HL-60/S4 treated with retinoic acid at 250 ng/mL for 4 days and 3 days (cell line): ENCODE measurements around the gene PLCB2.

Experiments
- in situ Hi-C: fragments of 300-500 bp; cut with MboI; formaldehyde crosslinking; loops from 2 replicates; pipeline ENCODE4 v1.7.0; 2022; ENCODE audit warnings: low sequenced_read_pairs

Gene PLCB2

DNA sequence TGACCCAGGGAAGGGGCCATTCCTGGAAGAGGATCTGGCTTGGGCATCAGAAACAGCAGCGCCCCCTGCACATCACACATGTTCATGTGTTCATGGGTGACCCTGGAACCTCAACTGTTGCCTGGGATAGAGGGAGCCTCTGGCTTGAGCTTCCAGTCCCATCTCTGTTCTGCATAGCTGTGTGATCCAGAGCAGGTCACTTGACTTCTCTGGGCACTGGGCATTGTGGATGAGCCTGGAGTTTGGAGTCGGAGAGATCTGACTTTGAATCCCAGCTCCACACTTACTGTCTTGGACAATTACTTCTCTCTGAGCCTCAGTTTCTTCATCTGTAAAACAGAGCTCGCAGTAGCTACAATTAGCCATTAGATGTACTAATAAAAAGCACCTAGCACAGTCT, 53.3 kb downstream of the PLCB2 start:
- in situ Hi-C loops: no loop called here

DNA sequence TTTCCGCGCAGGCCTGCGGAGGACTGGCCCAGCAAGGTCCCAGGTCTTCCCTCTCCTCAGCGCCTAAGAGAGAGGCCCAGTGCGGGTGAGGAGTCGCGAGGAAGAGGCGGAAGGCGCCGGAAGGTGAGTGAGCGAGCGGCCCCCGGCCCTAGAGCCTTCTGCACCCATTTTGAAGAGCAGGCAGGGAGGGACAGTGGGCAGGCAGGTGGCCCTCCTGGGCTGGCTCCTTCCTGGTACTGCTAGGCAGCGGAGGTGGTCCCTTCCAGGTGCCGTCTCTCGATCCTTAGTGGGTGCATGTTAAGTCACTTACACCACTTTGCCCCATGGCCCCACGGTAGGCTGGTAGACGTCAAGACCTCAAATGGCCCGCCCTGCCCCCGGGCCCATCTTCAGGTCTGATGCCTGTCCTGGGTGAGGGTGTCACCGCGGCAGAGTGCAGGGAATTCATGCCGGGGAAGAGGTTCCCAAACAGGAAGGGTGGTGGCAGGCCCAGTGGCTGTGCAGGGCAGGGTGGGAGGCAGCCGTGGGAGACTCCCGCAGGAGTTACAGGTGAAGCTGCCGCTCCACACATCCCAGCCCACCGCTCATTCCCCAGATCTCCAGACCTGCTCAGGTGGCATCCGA, 54.5 kb downstream of the PLCB2 start:
- in situ Hi-C loops: no loop called here

DNA sequence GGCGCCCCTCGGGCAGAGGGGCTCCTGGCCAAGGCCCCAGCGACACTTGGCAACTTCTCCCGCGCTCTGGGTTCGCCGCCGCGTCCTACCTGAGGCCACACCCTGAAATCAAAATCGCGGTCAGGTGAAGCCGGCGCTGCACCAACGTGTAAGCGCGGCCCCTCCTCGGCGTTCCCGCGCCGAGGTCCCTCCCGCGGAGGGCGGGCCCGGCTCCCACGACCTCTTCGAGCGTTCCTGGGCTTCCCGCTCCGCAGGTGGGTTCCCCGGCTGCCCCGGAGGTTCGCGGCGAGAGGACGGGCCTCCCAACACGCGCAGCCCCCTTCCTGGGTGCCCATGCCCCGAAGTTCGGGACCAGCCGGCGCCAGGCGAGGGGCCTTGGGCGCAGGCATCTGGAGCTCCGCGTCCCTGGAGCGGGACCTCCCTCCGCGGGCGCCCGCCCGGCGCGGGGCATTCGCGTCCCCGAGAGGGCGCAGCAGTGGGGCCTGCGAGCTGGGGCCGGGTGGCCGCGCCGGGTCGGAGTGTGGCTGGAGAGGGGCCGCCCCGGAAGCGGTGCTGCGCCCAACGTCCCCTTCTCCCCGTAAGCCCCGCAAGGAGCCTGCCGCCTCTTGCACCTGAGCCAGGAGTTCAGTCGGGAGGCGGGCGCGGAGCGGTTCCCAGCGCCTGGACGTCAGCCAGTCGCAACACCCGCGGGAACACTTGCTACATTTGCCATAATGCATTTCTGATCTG, 55.1 kb downstream of the PLCB2 start:
- in situ Hi-C loops: no loop called here

DNA sequence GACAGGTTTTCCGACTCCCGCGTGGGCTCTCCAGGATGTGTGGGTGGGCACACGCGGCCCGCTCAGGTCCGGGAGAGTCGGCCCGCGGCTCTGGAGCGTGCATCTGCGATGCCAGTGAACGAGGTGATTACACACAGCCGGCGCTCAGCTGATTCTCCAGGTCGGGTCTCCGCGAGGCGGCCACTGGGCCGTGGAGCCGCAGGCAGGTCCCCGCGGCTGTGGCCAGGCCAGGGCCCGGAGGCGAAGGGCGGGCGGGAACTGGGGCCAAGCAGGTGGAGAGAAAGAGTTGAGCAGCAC, 55.6 kb downstream of the PLCB2 start:
- in situ Hi-C loops: no loop called here

DNA sequence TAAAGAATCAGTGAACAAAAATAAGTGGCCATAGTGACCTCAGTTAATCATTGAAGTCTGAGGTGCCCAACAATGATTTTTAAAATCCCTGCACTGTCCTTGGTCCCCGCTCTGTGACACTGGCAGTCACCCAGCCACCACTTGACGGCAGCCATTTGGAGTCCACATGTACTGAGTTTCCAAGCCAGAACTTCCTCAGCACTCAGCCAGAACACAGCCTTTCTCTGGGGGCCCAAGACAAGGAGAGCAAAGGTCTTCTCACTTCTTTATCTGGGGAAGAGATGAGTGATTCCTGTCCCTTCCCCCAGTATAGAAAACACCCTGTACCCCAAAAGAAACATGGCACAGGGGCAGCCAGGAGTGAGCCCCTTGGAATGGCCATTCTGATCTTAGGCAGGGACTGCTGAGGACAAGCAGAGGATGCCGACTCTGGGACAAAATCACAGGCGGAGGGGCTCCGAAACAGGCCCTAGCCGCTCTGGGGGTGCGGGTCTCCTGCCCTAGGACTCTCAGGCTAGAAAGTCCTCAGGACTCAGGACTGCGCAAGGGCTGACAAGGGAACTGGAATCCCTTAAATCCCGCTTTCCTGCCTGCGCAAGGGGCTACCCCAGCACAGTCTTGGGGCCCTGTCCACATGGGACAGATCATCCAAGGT, 56.1 kb downstream of the PLCB2 start:
- in situ Hi-C loops: no loop called here

DNA sequence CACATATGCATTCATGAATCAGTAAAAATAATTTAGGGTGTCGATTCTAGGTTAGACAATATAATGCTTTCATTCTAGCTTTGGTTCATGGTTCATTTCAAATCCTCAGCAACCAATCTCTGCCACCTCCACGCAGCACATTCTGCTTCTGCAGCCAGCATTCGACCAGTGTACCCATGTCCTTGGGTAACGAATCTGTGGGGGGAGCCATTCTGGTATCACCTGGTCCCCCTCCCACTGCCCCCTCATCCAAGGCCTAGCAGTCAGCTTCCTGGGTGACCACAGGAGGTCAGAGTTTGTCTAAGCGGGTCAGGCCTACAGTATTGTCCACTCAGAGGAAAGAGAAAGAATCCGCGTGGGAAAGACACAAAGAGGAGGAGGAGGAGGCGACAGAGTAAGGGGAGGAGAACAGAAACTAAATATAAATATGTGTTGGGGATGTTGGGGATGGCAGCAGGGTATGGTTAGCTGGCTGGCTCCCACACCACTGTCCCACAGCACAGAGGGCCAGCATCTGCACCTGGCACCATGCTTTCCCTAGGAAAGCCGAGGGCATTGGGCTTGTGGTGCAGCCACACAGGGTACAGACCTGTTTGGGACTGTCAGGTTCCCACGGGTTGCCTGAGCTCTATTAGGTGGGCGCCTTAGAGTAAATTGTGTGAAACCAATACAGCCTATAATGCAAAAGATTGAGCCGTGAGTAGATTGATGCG, 56.8 kb downstream of the PLCB2 start:
- in situ Hi-C loops: no loop called here

DNA sequence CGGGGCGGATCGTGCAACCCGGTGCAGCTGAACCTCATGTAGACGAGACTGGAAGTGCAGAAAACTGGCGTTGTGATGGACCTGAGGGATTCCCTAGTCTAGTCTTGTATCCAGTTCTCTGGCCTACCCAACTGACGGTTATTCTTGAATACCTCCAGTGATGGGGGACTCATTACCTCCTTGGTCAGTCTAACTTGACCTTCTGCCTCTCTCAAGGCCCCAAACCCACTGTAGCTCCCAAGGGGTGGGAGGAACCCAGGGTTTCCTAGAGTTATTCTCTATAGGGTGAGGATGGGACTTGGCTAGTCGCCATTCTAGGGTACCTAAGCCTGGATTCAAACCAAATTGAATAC, 57.5 kb downstream of the PLCB2 start:
- in situ Hi-C loops: no loop called here

DNA sequence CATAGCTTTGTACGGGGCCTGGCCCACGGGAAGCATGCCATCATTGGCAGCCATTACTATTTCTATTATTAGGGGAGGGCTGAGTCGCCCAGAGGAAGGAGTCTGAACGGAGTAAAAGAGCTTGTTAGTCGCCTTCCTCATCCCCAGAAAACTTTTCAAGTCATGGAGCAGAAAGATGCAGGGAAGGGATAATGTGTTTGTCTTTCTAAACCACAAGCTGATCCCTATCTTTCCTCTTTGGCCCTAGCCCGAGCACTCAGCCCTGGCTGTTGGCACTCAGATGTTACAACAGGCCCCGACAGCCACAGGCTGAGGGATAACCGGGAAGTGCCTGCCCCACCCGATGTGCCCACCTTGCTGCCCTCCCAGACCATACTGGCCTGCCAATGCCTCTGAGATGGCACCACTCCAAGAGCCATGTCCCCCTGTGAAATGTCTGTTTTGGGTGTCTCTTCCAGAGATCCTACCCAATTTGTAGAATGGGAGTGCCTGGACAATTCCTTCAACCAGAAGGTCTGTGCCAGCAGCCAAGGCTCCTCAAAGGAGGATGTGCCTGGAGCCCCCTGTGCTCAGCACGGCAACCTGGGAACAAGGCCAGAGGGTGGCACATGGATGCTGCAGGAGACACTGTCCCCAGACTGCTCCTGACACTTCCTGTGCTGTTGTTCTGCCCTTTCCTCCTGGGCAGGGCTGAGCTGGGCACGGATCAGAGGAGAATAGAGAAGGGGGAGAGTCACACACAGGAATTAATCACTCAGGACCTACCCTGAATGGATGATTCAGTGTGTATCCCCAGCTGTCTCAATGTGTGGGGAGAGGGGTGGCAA, 58.0 kb downstream of the PLCB2 start:
- in situ Hi-C loops: no loop called here

DNA sequence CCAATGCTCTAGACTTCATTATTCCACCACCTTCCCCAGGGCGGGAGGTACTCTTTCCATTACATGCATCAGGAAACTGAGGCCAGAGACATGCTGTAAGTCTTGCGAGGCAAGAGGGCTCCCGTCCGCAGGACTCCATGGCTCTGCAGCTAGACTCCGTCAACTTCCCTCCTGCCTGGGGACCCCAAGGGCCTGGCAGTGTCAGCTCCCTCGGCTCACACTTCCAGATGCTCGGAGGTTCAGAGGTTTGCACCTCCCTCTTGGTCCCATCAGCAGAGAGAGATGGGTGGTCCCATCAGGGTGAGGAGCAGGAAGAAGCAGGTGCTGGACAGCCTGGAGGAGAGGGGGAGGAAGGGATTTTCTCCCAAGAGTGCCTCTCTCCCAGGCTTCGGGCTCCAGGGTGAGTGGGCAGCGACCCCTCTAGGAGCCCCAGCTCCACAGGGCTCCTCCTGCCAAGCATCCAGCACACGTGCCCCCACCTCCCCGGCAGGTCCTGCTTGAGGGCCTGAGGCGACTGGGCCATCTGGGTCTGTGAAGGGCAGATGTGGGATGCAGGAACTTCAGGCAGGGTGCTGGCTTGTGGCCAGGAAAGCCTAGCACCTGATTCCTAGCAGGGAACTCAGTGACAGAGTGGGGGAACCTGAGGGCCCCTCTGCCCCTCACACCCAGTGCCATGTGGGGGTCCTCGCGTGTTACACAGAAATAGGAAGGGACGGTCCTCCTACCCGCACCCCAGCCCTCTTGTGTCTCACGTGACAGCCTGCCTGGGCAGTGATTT, 59.5 kb downstream of the PLCB2 start:
- in situ Hi-C loops: no loop called here

DNA sequence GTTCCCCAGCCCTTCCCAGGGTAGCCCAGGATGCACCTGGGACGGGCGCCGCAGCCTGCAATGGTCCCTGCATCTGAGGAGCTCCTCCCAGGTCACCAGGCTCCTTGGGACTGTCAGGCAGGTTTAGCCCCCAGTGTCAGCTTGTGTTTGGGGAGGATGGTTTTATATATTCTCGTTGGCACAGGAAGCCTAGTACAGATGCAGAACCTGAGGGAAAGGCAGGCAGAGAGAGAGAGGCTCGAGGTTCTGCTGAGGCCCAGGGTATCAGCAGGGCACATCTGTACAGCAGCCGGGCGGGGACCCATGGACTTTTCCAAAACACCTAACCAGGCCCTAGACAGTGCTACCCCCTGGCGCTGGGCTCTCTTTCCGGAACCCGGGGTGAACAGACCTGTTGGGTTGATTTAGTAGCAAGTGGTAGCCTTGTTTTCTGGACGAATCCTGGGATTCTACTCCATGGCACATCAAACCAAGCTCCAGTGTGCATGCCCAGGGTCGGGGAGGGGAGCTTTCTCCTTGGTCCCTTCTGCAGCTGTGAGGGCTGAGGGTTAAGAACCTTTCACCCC, 60.2 kb downstream of the PLCB2 start:
- in situ Hi-C loops: no loop called here

DNA sequence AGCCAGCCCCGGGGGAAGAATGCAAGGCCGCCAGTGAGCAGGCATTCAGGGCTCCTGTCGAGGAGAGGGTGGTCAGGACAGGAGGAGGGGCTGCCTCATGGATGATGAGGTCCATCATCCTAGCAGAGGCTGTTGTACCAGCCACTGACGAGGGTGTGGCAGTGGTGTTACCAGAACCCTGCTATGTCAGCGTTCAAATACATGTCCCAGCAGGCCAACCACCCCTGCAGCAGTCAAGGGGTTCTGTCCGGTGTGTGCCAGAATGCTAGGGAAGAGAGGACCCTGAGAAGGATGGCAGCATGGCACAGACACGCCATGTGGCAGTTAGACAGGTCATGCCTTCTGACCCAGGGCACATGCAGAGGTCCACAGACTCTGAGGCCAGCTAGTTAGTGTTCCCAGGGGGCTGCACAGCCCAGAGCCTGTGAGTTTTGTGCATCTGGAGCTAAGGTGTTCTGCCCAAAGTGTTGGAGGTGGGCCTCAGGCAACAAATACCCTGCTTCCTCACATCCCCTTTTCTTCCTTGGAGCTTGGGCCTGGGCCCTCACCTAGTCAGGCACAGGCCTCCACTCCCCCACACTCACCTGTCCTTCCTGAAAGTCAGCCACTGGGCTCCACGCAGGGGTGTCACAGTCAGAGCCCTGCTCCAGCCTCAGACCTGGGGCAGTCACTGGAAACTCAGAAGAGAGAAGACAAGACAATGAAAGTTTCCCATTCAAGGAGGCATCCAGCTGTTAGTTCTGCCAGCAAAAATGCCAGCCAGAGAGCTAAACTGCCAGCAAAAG, 61.0 kb downstream of the PLCB2 start:
- in situ Hi-C loops: no loop called here

DNA sequence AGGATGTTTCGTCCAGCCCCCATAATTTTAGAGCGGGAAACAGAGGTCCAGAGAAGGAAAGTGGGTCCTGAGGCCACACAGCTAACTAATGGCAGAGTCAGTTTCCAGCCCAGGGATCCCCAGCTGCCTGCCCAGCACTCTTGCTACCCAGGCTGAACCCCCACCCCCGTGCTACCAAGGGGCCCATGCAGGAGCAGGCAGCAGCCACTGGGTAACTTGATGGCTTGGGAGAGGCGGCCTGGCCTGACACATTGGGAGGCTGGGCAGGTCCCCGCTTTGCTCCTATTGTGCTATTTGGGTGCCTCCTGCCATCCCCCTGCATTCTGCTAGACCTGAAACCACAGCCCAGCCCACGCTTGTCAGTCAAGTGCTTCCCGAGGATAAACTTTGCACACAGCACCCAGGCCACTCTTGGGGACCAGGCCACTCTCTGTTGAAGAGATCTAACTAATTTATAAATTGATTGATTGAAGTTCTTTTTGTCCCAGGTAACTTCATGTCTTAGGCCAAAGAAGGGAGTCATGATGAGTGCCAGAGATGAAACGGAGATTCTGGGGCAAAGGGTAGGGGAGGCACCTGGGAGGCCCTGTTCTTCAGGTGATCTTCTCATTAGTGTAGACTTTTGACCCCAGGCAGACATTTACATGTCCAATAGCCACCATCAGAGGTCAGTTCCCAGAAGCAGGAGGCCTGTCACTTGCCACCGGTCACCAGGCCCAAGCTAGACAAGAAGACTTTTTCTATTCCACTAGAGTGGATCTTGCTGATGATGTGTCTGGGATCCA, 61.9 kb downstream of the PLCB2 start:
- in situ Hi-C loops: no loop called here

DNA sequence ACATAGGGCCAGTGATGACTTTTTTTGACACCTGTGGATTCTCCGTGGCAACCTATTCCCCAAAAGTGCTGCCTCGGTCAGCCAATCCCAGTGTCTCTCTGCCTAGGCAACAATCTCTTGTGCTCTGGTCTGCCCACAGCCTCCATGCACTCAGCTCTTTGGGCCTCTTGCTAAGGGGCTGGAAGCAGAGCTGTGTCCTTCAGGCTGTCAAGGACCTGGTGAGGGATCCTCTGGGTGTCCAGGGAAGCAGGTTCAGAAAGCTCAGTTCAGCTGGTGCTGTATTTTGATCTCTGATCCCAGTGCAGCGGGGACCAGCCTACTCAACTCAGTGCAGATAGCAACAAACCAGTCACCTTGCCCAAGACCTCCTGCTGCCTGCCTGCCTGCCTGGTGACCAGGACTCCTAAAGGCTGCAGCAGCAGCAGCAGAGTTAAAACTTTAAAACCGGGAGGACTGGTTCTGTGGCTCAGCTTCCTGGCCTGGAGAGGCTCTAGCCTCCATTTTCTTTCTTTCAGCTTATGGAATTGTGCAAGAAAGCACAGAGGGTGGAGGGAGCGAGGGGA, 62.7 kb downstream of the PLCB2 start:
- in situ Hi-C loops: no loop called here

DNA sequence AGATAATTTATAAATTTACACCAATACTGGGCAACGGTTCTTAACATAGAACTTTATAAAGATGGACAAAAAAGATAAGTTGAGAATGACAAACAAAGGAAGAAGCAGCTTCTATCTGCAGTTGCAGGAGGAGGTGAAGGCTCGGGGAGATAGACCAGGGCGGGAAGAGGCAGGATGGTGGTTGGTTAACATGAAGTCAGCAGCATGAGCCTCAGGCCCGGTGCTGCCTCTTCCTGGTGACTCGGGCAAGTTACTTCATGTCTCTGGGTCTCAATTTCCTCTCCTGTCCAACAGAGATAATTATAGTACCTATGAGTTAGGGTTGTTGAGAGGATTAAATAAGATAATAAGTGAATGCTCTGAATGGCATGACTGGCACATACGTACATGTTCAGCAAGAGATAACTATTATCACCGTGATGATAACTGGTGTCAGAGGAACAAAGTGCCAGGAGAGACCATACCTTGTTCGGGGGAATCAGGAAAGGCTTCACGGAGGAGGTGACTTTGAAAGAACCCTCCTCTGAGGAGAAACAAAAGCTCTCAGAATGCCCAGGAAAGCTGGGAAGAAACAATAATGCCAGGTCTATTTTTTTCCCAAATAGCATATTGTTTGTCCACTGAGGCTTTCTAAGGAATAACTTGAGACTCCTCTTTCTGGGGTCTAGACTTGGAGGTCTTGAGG, 64.5 kb downstream of the PLCB2 start:
- in situ Hi-C loops: no loop called here

DNA sequence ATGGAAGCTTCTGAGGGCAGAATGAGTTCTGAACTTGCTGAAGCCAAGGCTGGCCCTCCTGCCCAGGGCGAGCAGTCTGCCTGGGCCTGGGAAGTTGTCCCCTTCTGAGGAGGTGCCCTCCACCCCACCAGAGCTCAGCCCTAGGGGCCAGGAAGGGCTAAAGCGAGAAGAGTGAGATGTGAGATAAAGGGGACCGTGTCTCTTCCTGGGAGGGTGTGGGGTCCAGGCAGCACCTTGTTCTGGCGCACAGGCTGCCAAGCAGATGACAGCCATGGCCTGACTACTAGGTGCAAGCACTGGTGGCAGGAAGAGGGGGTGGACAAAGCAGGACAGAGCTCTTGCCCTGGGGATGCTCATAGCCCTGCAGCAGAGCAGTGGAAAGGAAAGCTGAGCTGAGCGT, 65.1 kb downstream of the PLCB2 start:
- in situ Hi-C loops: no loop called here

DNA sequence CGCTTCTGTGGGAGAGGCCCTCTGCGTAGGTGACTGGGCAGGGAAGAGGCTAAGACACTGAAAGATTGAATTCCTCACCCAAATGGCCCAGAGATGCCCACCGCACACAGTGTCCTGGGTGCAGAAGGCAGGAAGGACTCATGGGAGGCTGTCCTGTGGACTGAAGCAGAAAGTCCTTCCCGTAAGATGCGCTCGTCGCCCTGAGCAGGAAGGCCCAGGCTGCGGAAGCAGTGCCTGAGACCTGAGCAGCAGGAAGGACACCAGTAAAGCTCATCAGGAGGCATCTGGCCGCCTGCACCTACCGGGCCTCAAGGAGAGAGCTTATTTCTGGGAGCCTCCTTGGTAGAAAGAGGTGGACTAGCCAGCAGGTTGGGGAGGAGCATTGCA, 65.5 kb downstream of the PLCB2 start:
- in situ Hi-C loops: no loop called here
